Measurements from ENCODE around the gene SLC22A5.

The SLC22A5 gene

GRCh38 chr5:132358775-132359174 is 10.7 kb upstream of the SLC22A5 start:
- in situ Hi-C loops (cut with HindIII; ENCODE audit: low pct_ligation_motif_present, low sequenced_read_pairs) = no loop called here
- no peak for DNase-seq
- Histone ChIP-seq H3K27ac (no peak overlapping the region), H3K4me3 (ENCODE audit: low read depth, low read length) (no peak overlapping the region), H3K27me3 (replicated peaks) (no peaks in the 10 kb centered on the region), H3K36me3 (replicated peaks) (no peaks in the 10 kb centered on the region)
- no peak for TF ChIP-seq CTCF (IDR thresholded peaks at IDR 0.05; ENCODE audit: low read depth, low read length, missing control alignments)

GRCh38 chr5:132362086-132362485 is 7.4 kb upstream of the SLC22A5 start:
- H3K27ac ChIP-seq = no peak overlapping the region
- H3K4me3 ChIP-seq (ENCODE audit: low read depth, low read length) = no peak overlapping the region
- H3K27me3 ChIP-seq (replicated peaks) = no peaks in the 10 kb centered on the region
- in situ Hi-C loops (cut with HindIII; ENCODE audit: low pct_ligation_motif_present, low sequenced_read_pairs) = no loop called here
- no peaks in the 10 kb centered on the region for H3K36me3 ChIP-seq (replicated peaks)
- no peak for TF ChIP-seq CTCF (IDR thresholded peaks at IDR 0.05; ENCODE audit: low read depth, low read length, missing control alignments)
- DNase-seq = no peak

- TF ChIP-seq CTCF (IDR thresholded peaks at IDR 0.05; ENCODE audit: low read depth, low read length, missing control alignments) = no peak
- in situ Hi-C loops (cut with HindIII; ENCODE audit: low pct_ligation_motif_present, low sequenced_read_pairs) = no loop called here
Measured at GRCh38 chr5:132363431-132364112, 5.9 kb upstream of the SLC22A5 start.

GRCh38 chr5:132364319-132364718 is 5.2 kb upstream of the SLC22A5 start:
- in situ Hi-C loops (cut with HindIII; ENCODE audit: low pct_ligation_motif_present, low sequenced_read_pairs) = no loop called here
- Histone ChIP-seq H3K27me3 (replicated peaks) (no peaks in the 10 kb centered on the region), H3K36me3 (replicated peaks) (no peaks in the 10 kb centered on the region), H3K4me3 (ENCODE audit: low read depth, low read length) (no peak overlapping the region), H3K27ac (peak overlapping the region; percentile 36)
- no peak for TF ChIP-seq CTCF (IDR thresholded peaks at IDR 0.05; ENCODE audit: low read depth, low read length, missing control alignments)
- peak; percentile 23 for DNase-seq

More at GRCh38 chr5:132363431-132364112, 5.9 kb upstream of the SLC22A5 start:
- no peaks in the 10 kb centered on the region for H3K36me3 ChIP-seq (replicated peaks)
- DNase-seq = peak; percentile 95
- no peaks in the 10 kb centered on the region for H3K27me3 ChIP-seq (replicated peaks)
- H3K4me3 ChIP-seq (ENCODE audit: low read depth, low read length) = no peak overlapping the region
- H3K27ac ChIP-seq = peak overlapping the region; percentile 2

- H3K4me3 ChIP-seq (ENCODE audit: low read depth, low read length) = no peak overlapping the region
- no peaks in the 10 kb centered on the region for H3K27me3 ChIP-seq (replicated peaks)
- no peak for TF ChIP-seq CTCF (IDR thresholded peaks at IDR 0.05; ENCODE audit: low read depth, low read length, missing control alignments)
- peak overlapping the region; percentile 36 for H3K27ac ChIP-seq
- DNase-seq = peak; percentile 83
- in situ Hi-C loops (cut with HindIII; ENCODE audit: low pct_ligation_motif_present, low sequenced_read_pairs) = no loop called here
- H3K36me3 ChIP-seq (replicated peaks) = no peaks in the 10 kb centered on the region
Measured at GRCh38 chr5:132365213-132365612, 4.3 kb upstream of the SLC22A5 start.

- no peak for DNase-seq
- TF ChIP-seq CTCF (IDR thresholded peaks at IDR 0.05; ENCODE audit: low read depth, low read length, missing control alignments) = no peak
- H3K4me3 ChIP-seq (ENCODE audit: low read depth, low read length) = no peak overlapping the region
- H3K27ac ChIP-seq = no peak overlapping the region
- no peaks in the 10 kb centered on the region for H3K36me3 ChIP-seq (replicated peaks)
- in situ Hi-C loops (cut with HindIII; ENCODE audit: low pct_ligation_motif_present, low sequenced_read_pairs) = no loop called here
- no peaks in the 10 kb centered on the region for H3K27me3 ChIP-seq (replicated peaks)
Measured at GRCh38 chr5:132368186-132368585, 1.3 kb upstream of the SLC22A5 start.

All from brain microvascular endothelial cell (primary cell).